ENCODE measurements around the gene RRP8. TPM values are rescaled to one million over a fixed set of nuclear protein-coding genes. Genes with fewer than 3 reads are reported as not detected.

RRP8 gene
- total RNA-seq, 2 experiments from 2014 or later = 44.9 to 48.0 TPM

DNA sequence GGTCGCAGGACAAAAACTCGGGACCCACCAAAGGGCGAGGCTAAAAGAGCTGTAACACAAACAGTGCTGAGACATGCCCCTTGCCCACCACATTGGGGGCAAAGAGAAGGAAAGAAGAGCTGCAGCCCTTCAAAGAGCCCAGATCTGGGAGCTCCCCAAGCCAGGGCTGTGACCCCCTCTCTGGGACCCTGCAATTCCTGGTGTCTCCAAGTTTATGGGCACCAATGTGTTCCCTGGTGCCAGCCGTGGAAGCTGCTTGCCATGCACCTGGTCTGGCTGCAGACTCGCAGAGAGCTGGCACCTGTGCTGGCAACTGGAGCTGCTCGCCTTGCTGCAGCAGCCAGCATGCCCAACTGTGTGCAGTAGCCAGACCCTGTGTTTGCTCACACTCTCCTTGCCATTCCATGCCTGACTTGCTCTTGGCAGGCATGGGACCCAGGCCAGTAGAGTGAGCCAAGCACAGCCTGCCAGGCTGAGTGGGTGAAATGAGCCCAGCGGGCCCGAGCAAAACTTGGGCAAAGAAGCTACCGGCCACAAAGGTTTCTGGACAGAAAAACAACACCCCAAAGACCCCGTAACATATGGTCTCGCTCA, 16.0 kb downstream of the RRP8 start:
- CTCF ChIA-PET = no interaction called here
- POLR2A ChIA-PET = no interaction called here

DNA sequence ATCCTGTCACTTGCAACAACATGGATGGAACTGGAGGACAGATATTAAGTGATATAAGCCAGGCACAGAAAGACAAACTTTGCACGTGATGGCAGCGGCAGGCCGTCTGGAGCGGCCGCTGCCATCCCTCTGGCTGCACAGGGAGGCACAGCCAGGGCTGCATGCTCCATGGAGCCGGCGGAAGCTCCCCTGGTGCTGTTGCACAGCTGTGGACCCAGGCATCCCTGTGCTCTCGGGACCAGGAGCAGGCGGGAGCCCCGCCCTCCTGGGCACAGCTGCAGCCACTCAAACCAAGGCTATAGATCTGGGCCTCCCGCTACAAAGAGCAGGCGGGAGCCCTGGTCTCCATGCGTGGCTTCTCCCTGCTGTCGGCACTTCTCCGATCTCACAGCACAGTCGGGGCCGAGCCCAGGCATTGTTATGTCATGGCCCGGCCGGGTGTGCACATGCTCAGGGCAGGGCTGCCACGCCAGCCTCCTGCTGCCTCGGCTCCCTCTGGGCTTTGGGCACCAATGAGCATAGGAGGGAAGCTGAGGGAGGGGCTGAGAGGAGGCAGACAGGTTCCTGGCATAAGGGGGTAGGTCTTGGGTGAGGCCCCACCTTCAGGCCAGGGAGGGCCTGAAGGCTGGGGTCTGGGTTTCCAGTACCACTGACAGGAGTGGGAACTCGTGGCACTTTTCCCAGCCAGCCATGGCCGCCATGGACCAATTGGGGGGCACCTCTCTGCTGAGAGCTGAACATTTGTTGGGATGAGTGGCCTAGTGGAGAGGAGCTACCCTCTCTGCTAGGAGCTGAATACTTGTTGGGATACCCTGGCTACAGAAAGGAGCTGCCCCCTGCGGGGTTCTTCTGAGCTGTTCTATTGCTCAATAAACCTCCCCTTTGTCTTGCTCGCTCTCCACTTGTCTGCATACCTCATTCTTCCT, 16.7 kb downstream of the RRP8 start:
- CTCF ChIA-PET = no interaction called here
- POLR2A ChIA-PET = no interaction called here

DNA sequence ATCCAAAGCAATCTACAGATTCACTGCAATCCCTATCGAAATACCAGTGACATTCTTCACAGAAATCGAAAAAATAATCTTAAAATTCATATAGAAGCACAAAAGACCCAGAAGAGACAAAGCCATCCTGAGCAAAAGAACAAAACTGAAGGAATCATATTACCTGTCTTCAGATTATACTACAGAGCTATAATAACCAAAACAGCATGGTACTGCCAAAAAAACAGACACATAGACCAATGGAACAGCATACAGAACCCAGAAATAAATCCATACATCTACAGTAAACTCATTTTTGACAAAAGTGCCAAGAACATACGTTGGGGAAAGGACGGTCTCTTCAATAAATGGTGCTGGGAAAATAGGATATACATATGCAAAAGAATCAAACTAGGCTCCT, 18.9 kb downstream of the RRP8 start:
- CTCF ChIA-PET = no interaction called here
- POLR2A ChIA-PET = no interaction called here

DNA sequence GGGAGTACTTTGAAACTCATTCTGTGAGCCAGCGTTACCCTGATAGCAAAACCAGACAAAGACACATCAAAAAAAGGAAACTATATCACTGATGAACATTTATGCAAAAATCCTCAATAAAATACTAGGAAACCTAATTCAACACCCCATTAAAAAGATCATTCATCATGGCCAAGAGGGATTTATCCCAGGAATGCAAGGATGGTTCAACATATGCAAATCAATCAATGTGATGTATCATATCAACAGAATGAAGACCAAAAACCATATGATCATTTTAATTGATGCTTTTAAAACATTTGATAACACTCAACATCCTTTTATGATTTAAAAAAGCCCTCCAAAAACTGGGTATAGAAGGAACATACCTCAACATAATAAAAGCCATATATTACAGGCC, 19.8 kb downstream of the RRP8 start:
- POLR2A ChIA-PET = no interaction called here
- CTCF ChIA-PET = no interaction called here

DNA sequence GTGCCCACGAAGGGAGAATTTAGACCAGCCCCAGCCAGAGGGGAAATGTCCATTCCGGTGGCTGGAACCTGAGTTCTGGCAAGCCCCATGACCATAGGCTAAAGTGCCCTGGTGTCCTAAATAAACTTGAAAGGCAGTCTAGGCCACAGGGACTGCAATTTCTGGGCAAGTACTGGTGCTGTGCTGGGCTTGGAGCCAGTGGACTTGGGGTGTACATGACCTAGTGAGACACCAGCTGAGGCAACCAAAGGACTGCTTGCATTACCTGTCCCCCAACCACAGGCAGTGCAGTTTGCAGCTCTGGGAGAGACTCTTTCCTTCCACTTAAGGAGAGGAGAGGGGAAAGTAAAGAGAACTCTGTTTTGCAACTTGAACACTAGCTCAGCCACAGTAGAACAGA, 23.7 kb downstream of the RRP8 start:
- CTCF ChIA-PET = no interaction called here
- POLR2A ChIA-PET = no interaction called here

DNA sequence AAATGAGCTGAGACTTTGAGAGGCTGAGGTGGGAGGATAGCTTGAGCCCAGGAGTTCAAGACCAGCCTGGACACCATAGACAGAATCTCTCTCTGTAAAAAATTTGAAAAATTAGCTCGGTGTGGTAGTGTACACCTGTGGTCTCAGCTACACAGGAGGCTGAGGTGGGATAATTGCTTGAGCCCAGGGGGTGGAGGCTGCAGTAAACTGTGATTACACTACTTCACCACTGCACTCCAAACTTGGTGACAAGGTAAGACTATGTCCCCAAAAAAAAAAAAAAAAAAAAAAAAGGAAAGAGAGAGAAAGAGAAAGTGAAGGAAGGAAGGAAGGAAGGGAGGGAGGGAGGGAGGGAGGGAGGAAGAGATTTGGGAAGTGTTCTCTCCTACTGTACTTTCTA, 25.3 kb downstream of the RRP8 start:
- CTCF ChIA-PET = no interaction called here
- POLR2A ChIA-PET = no interaction called here

DNA sequence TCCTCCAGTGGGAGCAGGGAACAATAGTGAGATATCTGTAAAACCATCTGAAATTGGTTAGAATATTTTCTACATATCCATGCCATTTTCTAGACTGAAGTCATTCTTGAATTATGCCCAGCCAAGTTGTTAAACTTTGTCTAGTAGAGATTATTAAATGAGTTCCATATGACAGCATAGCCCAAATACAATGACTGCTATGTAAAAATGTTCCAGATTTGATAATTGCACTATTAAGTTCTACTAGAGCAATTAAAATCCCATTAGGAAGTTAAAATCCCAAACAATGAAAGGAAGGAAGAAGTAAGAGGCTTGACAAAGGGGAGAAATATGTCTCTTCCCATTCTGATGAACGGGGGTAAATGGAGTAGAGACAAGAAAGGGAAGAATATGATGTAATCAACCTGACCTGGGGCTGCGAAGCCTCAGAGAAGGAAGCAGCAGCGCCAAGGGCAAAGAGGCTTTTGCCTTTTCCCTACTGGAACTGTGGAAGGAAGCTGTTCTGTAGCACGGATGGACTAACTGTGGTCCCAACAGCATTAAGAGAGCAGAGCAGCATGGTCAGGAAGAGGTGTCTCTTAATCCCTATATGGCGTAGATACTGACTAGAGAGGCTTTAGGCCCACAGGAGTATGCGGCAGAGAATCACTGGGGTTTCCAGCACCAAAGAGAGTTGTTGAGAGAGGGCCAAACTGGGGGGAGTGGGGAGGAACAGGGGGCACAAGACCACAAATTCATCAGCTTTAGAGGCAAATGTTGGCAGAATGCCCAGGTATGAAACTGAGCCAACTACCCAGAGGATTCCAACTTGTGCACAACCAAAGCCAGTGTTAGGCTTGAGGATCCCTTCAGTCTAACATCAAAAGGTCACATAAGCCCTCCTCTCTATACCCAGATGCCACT, 26.7 kb downstream of the RRP8 start:
- POLR2A ChIA-PET = no interaction called here

DNA sequence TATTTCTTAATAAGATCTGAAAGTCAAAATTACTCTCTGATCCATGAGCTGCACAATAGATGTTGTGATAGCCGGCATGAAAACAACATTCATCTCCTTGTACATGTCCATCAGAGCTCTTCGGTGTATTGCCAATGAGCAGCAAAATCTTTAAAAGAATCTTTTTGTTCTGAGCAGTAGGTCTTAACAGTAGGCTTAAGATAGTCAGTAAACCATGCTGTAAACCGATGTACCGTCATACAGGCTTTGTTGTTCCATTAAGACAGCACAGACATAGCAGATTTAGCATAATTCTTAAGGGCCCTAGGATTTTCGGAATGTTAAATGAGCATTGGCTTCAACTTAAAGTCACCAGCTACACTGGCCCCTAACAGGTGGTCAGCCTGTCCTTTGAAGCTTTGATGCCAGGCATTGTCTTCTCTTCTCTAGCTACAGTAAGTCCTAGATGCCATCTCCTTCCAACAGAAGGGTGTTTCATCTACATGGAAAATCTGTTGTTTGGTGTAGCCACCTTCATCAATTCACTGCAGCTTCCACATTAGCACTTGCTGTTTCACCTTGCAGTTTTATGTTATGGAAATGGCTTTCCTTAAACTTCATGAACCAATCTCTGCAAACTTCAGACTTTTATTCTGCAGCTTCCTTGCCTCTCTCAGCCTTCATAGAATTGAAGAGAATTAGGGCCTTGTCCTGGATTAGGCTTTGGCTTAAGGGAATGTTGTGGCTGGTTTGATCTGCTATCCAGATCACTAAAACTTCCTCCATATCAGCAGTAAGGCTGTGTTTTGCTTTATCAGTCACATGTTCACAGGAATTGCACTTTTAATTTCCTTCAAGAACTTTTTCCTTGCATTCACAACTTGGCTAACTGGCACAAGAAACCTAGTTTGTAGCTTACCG, 28.4 kb downstream of the RRP8 start:
- CTCF ChIA-PET = no interaction called here

More for the DNA sequence above, 26.7 kb downstream of the RRP8 start:
- CTCF ChIA-PET = no interaction called here

DNA sequence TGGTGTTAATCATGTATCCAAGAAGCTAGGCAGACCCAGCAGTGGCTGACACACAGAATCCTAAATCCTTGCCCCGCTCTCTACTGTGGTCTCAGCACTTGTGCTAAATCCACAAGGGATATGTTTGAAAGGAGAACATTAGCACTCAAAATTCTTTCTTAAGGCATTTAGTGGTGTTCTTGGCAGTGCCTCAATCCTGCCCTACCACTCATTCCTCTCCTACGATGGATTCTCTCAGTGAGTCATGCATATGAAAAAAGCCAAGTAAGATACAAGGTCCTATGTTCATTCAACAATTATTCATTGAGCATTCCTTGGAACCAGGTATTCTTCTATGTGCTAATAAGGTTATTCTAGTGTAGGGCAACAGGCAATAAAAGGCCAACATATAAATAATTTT, 31.2 kb downstream of the RRP8 start:
- CTCF ChIA-PET = no interaction called here
- POLR2A ChIA-PET = no interaction called here

More for the DNA sequence above, 28.4 kb downstream of the RRP8 start:
- POLR2A ChIA-PET = interaction anchor here (0.7 kb wide), 1 partner anchor 62 kb away, joined by 3 read pairs; no protein-coding TSS in a partner anchor

DNA sequence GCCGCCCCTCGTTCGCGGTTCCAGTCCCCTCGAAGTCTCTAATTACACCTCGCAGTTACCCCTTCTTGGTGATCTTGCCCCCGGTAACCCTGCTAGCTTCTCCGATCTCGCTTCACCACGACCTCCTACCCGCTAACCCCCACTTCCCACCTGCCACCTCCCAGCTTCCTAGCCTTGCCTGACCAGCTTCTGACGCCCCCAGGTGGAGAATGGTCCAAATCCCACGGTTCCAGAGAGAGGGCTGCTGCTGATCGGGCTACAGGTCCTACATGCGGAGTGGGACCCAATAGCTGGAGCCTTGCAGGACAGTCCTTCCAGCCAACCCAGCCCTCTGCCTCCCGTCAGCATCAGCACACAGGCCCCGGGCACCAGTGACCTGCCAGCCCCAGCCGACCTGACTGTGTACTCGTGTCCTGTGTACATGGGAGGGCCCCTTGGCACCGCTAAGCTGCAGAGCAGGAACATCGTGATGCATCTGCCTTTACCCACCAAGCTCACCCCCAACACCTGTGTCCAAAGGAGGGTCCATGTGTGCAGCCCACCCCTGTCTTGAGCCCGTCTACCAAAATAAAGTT, 31.9 kb downstream of the RRP8 start:
- ChIA-PET POLR2A (no interaction called here), CTCF (interaction anchor here (0.8 kb wide), 1 partner anchor 11 kb away, joined by 3 read pairs; no protein-coding TSS in a partner anchor)

DNA sequence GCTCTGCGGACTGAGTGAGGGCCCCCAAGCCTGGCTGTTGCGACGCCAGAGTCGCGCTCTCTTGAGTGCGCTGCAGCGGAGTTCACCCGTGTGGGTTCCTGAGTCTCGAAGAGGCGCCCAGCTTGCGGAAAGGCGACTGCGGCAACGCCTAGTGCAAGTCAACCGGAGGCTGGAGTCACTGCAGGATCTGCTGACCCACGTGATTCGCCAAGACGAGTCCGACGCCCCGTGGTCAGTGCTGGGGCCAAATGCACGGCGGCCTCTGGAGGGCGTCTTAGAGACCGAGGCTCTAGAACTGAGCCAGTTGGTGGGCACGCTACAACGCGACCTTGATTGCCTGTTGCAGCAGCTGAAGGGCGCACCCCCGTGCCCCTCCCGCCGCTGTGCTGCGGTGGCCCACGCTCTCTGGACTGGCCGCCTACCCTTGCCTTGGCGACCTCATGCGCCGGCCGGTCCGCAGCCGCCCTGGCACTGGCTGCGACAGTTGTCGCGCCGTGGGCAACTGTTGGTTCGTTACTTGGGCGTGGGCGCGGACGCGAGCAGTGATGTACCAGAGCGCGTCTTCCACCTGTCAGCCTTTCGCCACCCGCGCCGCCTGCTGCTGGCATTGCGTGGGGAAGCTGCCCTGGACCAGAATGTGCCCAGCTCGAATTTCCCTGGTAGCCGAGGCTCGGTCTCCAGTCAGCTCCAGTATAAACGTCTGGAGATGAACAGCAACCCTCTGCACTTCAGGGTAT, 32.6 kb downstream of the RRP8 start:
- ChIA-PET POLR2A (no interaction called here), CTCF (interaction anchor here (0.8 kb wide), 1 partner anchor 11 kb away, joined by 3 read pairs; no protein-coding TSS in a partner anchor)

DNA sequence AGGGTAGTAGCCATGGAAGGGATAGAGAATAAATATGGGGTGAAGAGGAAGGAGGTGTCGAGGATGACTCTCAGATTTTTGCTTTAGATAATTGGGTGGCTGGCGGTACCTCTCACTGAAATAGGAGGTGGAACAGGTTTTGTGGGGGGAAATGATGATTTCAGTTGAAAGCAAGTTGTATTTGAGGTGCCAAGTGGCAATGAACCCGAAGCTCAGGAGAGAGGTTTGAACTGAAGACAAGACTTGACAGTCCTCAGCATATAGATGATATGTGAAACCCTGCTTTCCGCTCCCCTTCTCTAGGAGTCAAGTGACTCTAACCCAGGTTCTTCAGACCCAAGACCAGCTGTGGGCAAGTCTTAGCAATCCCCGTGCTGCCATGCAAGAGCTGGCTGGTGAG, 33.7 kb downstream of the RRP8 start:
- POLR2A ChIA-PET = no interaction called here
- CTCF ChIA-PET = no interaction called here

DNA sequence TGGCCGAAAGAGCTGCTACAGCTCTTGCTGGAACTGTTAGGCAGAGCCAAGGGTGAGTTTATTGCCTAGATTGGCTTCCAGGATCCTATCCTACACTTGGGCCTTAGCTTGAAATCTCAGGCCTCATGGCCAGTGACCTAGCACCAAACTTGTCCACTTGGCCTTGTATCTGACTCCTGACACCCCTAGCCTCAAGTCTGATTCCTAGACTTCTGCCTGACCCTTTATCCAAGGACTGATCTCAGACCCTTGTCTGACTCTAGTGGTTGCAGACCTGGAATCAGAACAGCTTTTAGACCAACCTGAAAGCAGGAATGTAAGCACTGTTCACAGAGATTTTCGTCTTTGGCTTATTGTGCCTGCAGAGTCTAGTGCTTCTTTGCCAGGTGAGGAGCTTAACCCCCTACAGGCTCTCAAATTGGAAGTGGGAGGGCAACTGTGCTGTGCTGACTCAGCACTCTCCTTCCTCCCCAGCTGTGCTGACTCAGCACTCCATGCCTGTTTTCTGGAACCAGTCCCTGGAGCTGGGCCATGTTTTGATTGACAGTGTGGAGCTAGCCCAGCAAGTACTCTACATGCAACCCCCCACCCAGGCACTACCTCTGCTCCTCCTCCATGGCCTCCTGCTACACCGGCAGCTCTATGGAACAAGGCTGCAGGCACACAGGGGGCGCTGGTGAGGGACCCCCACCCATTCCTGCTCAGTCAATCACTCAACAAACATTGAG, 35.1 kb downstream of the RRP8 start:
- POLR2A ChIA-PET = no interaction called here

DNA sequence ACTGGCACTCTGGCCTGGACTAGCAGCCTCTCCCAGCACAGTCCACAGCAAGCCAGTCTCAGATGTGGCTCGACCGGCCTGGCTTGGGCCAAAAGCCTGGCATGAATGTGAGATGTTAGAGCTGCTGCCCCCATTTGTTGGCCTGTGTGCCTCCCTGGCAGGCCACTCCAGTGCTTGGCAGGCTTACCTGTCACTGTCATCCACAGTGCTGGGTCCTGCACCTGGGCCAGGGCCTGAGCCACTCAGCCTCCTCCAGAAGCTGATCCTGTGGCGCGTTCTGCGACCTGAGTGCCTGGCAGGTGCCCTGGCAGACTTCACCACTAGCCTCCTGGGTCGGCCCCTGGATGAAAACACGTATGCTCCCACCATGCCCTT, 36.1 kb downstream of the RRP8 start:
- ChIA-PET POLR2A (no interaction called here), CTCF (no interaction called here)

More for the DNA sequence above, 35.1 kb downstream of the RRP8 start:
- CTCF ChIA-PET = interaction anchor here (0.6 kb wide), 1 partner anchor 69 kb away, joined by 3 read pairs; no protein-coding TSS in a partner anchor

DNA sequence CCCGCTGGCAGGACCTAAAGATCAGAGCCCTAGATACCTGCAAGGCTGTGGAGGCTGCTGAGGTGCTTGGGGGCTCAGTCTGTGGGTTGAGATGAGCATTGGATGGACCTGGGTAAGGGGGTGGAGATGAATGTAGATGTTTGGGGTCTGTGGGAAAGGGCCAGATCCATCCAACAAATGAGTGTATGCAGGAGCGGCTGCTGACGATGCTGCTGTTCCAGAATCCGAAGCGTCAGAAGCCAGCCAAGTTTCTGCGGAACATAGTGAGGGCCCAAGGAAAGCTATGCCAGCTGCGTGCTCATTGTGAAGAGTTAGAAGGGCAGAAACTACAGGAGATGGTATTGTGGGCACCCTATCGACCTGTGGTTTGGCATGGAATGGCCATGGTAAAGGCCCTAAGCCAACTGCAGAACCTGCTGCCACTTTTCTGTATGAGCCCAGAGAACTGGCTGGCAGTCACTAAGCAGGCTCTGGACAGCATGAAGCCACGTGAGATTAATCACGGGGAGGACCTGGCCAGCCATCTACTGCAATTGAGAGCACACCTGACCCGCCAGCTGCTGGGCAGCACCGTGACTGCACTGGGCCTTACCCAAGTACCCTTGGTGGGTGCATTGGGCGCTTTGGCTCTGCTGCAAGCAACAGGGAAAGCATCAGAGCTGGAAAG, 36.6 kb downstream of the RRP8 start:
- POLR2A ChIA-PET = no interaction called here
- CTCF ChIA-PET = no interaction called here

DNA sequence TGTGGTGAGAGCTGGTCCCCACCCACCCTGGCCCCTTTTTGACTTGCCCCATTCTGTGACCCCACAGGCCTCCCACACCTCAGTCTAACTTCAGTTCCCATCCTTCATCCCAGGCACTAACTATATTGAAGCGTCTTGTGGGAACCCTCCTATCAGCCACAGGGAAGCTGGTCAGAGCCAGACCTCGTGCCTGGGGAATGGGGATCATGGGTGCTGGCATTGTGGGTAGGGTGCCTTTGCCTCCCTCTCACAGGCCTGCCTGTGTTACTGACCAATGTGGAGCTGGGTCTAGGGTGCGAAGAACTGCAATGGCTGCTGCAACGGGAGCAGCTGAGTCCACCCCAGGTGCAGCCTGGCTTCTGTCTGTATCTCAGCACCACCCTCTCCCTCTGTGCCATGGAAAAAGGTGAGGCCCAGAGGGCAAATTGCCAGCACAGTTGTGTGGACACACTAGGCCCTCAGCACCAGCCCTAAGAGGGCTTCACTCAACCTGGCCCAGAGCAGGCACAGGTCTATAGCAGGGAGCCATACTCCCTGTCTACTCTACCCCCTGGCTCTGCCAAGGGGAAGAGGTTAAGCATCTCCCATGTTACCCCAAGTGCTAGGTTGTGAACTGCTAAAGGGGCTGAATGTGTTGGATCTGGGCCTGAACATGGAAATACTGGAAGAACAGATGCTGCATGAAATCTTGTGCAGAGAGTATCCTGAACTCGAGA, 37.3 kb downstream of the RRP8 start:
- POLR2A ChIA-PET = no interaction called here
- CTCF ChIA-PET = interaction anchor here (1.2 kb wide), 1 partner anchor 16 kb away, joined by 3 read pairs; no protein-coding TSS in a partner anchor

Measured in activated CD8-positive, alpha-beta memory T cell treated with anti-CD3 and anti-CD28 coated beads for 36 hours (primary cell).